Activated naive CD8-positive, alpha-beta T cell (primary cell): ENCODE measurements around the gene PUM1.
"Not testable (repeated sequence)": the region's sequence is repeated elsewhere in the genome, so short reads cannot be mapped to it uniquely, and the experiment has no call there.

Experiments
- H3K27ac Mint-ChIP-seq: one replicate; pipeline ENCODE4 v1.8.0; 2021; ENCODE audit warnings: mixed read lengths
- H3K27me3 Mint-ChIP-seq: one replicate; pipeline ENCODE4 v1.8.0; 2021; ENCODE audit warnings: mixed read lengths
- H3K36me3 Mint-ChIP-seq: one replicate; pipeline ENCODE4 v1.8.0; 2021; ENCODE audit warnings: mixed read lengths
- H3K4me1 Mint-ChIP-seq: one replicate; pipeline ENCODE4 v1.8.0; 2021; ENCODE audit warnings: low read depth, mixed read lengths
- H3K4me3 Mint-ChIP-seq: one replicate; pipeline ENCODE4 v1.8.0; 2021; ENCODE audit warnings: mild to moderate bottlenecking, mixed read lengths
- H3K9me3 Mint-ChIP-seq: one replicate; pipeline ENCODE4 v1.8.0; 2021; ENCODE audit warnings: low read depth, mixed read lengths

Gene PUM1

GRCh38 chr1:31065310-31066217 lies at the start of gene PUM1:
TSS of gene PUM1 (minus strand) at chr1:31065717. CDS start at chr1:31059566, 6,151 bp downstream.
- Mint-ChIP-seq H3K27ac (peak within 1 kb of the TSS; percentile 99), H3K4me3 (peak within 1 kb of the TSS; percentile 97), H3K4me1 (peaks cover 27% of the 10 kb centered on the region), H3K27me3 (no peaks in the 10 kb centered on the region), H3K36me3 (peaks cover 3% of the 10 kb centered on the region), H3K9me3 (no peaks in the 10 kb centered on the region)

GRCh38 chr1:31112266-31112935 lies 46.9 kb upstream of the PUM1 start:
- H3K4me1 Mint-ChIP-seq, result no peaks in the 10 kb centered on the region
- no peaks in the 10 kb centered on the region for H3K9me3 Mint-ChIP-seq
- H3K36me3 Mint-ChIP-seq, result peaks cover 2% of the 10 kb centered on the region
- H3K4me3 Mint-ChIP-seq, result no peak overlapping the region
- H3K27me3 Mint-ChIP-seq, result peaks cover 4% of the 10 kb centered on the region
- no peak overlapping the region for H3K27ac Mint-ChIP-seq

- Mint-ChIP-seq H3K9me3 (no peaks in the 10 kb centered on the region), H3K4me1 (no peaks in the 10 kb centered on the region), H3K36me3 (peaks cover 2% of the 10 kb centered on the region), H3K27me3 (peaks cover 4% of the 10 kb centered on the region), H3K4me3 (no peak overlapping the region), H3K27ac (no peak overlapping the region)
Measured at GRCh38 chr1:31111290-31111951, 45.9 kb upstream of the PUM1 start.

GRCh38 chr1:31110846-31111245 lies 45.3 kb upstream of the PUM1 start:
- no peaks in the 10 kb centered on the region for H3K4me1 Mint-ChIP-seq
- no peaks in the 10 kb centered on the region for H3K9me3 Mint-ChIP-seq
- peaks cover 3% of the 10 kb centered on the region for H3K27me3 Mint-ChIP-seq
- H3K4me3 Mint-ChIP-seq, result no peak overlapping the region
- no peak overlapping the region for H3K27ac Mint-ChIP-seq
- peaks cover 2% of the 10 kb centered on the region for H3K36me3 Mint-ChIP-seq

GRCh38 chr1:31108861-31109260 lies 43.3 kb upstream of the PUM1 start:
- H3K27ac Mint-ChIP-seq, result no peak overlapping the region
- no peaks in the 10 kb centered on the region for H3K4me1 Mint-ChIP-seq
- no peaks in the 10 kb centered on the region for H3K9me3 Mint-ChIP-seq
- peaks cover 2% of the 10 kb centered on the region for H3K36me3 Mint-ChIP-seq
- no peak overlapping the region for H3K4me3 Mint-ChIP-seq
- H3K27me3 Mint-ChIP-seq, result no peaks in the 10 kb centered on the region

GRCh38 chr1:31105646-31106045 lies 40.1 kb upstream of the PUM1 start:
- Mint-ChIP-seq H3K27ac (no peak overlapping the region), H3K9me3 (no peaks in the 10 kb centered on the region), H3K4me1 (no peaks in the 10 kb centered on the region), H3K36me3 (no peaks in the 10 kb centered on the region), H3K4me3 (no peak overlapping the region), H3K27me3 (no peaks in the 10 kb centered on the region)

GRCh38 chr1:31102501-31102950 lies 37.0 kb upstream of the PUM1 start:
- H3K27me3 Mint-ChIP-seq, result no peaks in the 10 kb centered on the region
- no peaks in the 10 kb centered on the region for H3K36me3 Mint-ChIP-seq
- no peaks in the 10 kb centered on the region for H3K9me3 Mint-ChIP-seq
- no peak overlapping the region for H3K4me3 Mint-ChIP-seq
- no peak overlapping the region for H3K27ac Mint-ChIP-seq
- H3K4me1 Mint-ChIP-seq, result no peaks in the 10 kb centered on the region

GRCh38 chr1:31101147-31101502 lies 35.6 kb upstream of the PUM1 start:
- no peaks in the 10 kb centered on the region for H3K27me3 Mint-ChIP-seq
- no peak overlapping the region for H3K27ac Mint-ChIP-seq
- H3K9me3 Mint-ChIP-seq, result no peaks in the 10 kb centered on the region
- H3K4me1 Mint-ChIP-seq, result no peaks in the 10 kb centered on the region
- no peak overlapping the region for H3K4me3 Mint-ChIP-seq
- no peaks in the 10 kb centered on the region for H3K36me3 Mint-ChIP-seq

GRCh38 chr1:31099293-31100032 lies 33.9 kb upstream of the PUM1 start:
- Mint-ChIP-seq H3K27me3 (no peaks in the 10 kb centered on the region), H3K4me3 (no peak overlapping the region), H3K4me1 (no peaks in the 10 kb centered on the region), H3K9me3 (no peaks in the 10 kb centered on the region), H3K27ac (no peak overlapping the region), H3K36me3 (no peaks in the 10 kb centered on the region)

- H3K36me3 Mint-ChIP-seq, result no peaks in the 10 kb centered on the region
- H3K9me3 Mint-ChIP-seq, result no peaks in the 10 kb centered on the region
- no peaks in the 10 kb centered on the region for H3K27me3 Mint-ChIP-seq
Measured at GRCh38 chr1:31095985-31096384, 30.5 kb upstream of the PUM1 start.

GRCh38 chr1:31095298-31095981 lies 29.9 kb upstream of the PUM1 start:
- Mint-ChIP-seq H3K36me3 (no peaks in the 10 kb centered on the region), H3K27ac (no peak overlapping the region), H3K4me3 (no peak overlapping the region), H3K4me1 (no peaks in the 10 kb centered on the region), H3K27me3 (no peaks in the 10 kb centered on the region), H3K9me3 (no peaks in the 10 kb centered on the region)

More at GRCh38 chr1:31095985-31096384, 30.5 kb upstream of the PUM1 start:
- H3K4me1 Mint-ChIP-seq, result no peaks in the 10 kb centered on the region
- H3K27ac Mint-ChIP-seq, result no peak overlapping the region
- no peak overlapping the region for H3K4me3 Mint-ChIP-seq

- not testable (repeated sequence) for H3K4me1 Mint-ChIP-seq, H3K27me3 Mint-ChIP-seq, H3K9me3 Mint-ChIP-seq, H3K4me3 Mint-ChIP-seq, H3K36me3 Mint-ChIP-seq, H3K27ac Mint-ChIP-seq
Measured at GRCh38 chr1:31088081-31088480, 22.6 kb upstream of the PUM1 start.

- no peak overlapping the region for H3K27ac Mint-ChIP-seq
- no peak overlapping the region for H3K4me3 Mint-ChIP-seq
- H3K27me3 Mint-ChIP-seq, result no peaks in the 10 kb centered on the region
- H3K4me1 Mint-ChIP-seq, result no peaks in the 10 kb centered on the region
- no peaks in the 10 kb centered on the region for H3K36me3 Mint-ChIP-seq
- H3K9me3 Mint-ChIP-seq, result no peaks in the 10 kb centered on the region
Measured at GRCh38 chr1:31084782-31085569, 19.5 kb upstream of the PUM1 start.
